IPS DF 6.9 (cell line): ENCODE measurements around the gene ACTR1B.

Source experiments
- DNase-seq: peaks from one replicate; pipeline ENCODE4 v3.0.0-alpha.2; 2013; ENCODE audit warnings: low read depth, low spot score
- H3K27ac ChIP-seq: one replicate; pipeline ENCODE4 v1.5.1; 2013; ENCODE audit warnings: low read length, control low read depth
- H3K27me3 ChIP-seq: 2 replicates; pipeline ENCODE4 v1.6.1; 2013; ENCODE audit warnings: mild to moderate bottlenecking, low read length; ENCODE audit not compliant: control insufficient read depth, insufficient read depth
- H3K36me3 ChIP-seq: 2 replicates; pipeline ENCODE4 v1.6.1; 2013; ENCODE audit warnings: low read length; ENCODE audit not compliant: control insufficient read depth, insufficient read depth
- H3K4me1 ChIP-seq: 2 replicates; pipeline ENCODE4 v1.6.1; 2013; ENCODE audit warnings: low read length; ENCODE audit not compliant: control insufficient read depth, insufficient read depth
- H3K4me3 ChIP-seq: 2 replicates; pipeline ENCODE4 v1.5.1; 2013; ENCODE audit warnings: mild to moderate bottlenecking, low read length
- H3K9me3 ChIP-seq: 2 replicates; pipeline ENCODE4 v1.6.1; 2013; ENCODE audit warnings: low read length, inconsistent platforms; ENCODE audit not compliant: control insufficient read depth, insufficient read depth
- WGBS: extraction: QIAGEN DNeasy Blood & Tissue Kit; methylation state at CpG from one replicate; pipeline ENCODE4 v1.1.7; 2013; ENCODE audit warnings: mixed read lengths, missing lambda C conversion rate; ENCODE audit not compliant: insufficient read length, insufficient coverage; 5-methylcytosine and 5-hydroxymethylcytosine counted together

ACTR1B gene

GRCh38 chr2:97703741-97704140, 39.9 kb upstream of the ACTR1B start:
- Histone ChIP-seq H3K36me3 (no peaks in the 10 kb centered on the region), H3K4me3 (no peak overlapping the region), H3K27ac (no peak overlapping the region), H3K9me3 (no peaks in the 10 kb centered on the region), H3K4me1 (no peaks in the 10 kb centered on the region), H3K27me3 (no peaks in the 10 kb centered on the region)
- DNase-seq: no peak
- no CpG with 5 or more reads among the region's 3 CpGs for WGBS

- Histone ChIP-seq H3K36me3 (no peaks in the 10 kb centered on the region), H3K27me3 (no peaks in the 10 kb centered on the region), H3K4me3 (no peak overlapping the region), H3K9me3 (no peaks in the 10 kb centered on the region), H3K27ac (no peak overlapping the region), H3K4me1 (no peaks in the 10 kb centered on the region)
- WGBS: no CpG with 5 or more reads among the region's 19 CpGs
- DNase-seq: no peak
Measured at GRCh38 chr2:97702731-97703470, 39.1 kb upstream of the ACTR1B start.

- Histone ChIP-seq H3K9me3 (no peaks in the 10 kb centered on the region), H3K27ac (no peak overlapping the region), H3K36me3 (no peaks in the 10 kb centered on the region), H3K27me3 (no peaks in the 10 kb centered on the region), H3K4me3 (no peak overlapping the region), H3K4me1 (no peaks in the 10 kb centered on the region)
- WGBS: no CpG with 5 or more reads among the region's 6 CpGs
- DNase-seq: no peak
Measured at GRCh38 chr2:97701851-97702465, 38.1 kb upstream of the ACTR1B start.

- Histone ChIP-seq H3K36me3 (no peaks in the 10 kb centered on the region), H3K4me1 (no peaks in the 10 kb centered on the region), H3K27ac (no peak overlapping the region), H3K4me3 (no peak overlapping the region), H3K9me3 (no peaks in the 10 kb centered on the region), H3K27me3 (no peaks in the 10 kb centered on the region)
- no CpG with 5 or more reads among the region's 13 CpGs for WGBS
- no peak for DNase-seq
Measured at GRCh38 chr2:97701186-97701585, 37.3 kb upstream of the ACTR1B start.

- DNase-seq: peak; percentile 64
Measured at GRCh38 chr2:97699765-97700444, 36.1 kb upstream of the ACTR1B start.

GRCh38 chr2:97698530-97698929, 34.7 kb upstream of the ACTR1B start:
- no peaks in the 10 kb centered on the region for H3K27me3 ChIP-seq
- H3K4me3 ChIP-seq: no peak overlapping the region
- DNase-seq: no peak
- no peaks in the 10 kb centered on the region for H3K36me3 ChIP-seq
- no peaks in the 10 kb centered on the region for H3K9me3 ChIP-seq
- H3K4me1 ChIP-seq: no peaks in the 10 kb centered on the region
- H3K27ac ChIP-seq: no peak overlapping the region
- WGBS: no CpG with 5 or more reads among the region's 4 CpGs

More at GRCh38 chr2:97699765-97700444, 36.1 kb upstream of the ACTR1B start:
- Histone ChIP-seq H3K36me3 (no peaks in the 10 kb centered on the region), H3K27ac (no peak overlapping the region), H3K4me1 (no peaks in the 10 kb centered on the region), H3K9me3 (no peaks in the 10 kb centered on the region), H3K4me3 (no peak overlapping the region), H3K27me3 (no peaks in the 10 kb centered on the region)
- no CpG with 5 or more reads among the region's 11 CpGs for WGBS

- Histone ChIP-seq H3K27me3 (no peaks in the 10 kb centered on the region), H3K4me3 (no peak overlapping the region), H3K27ac (no peak overlapping the region), H3K4me1 (no peaks in the 10 kb centered on the region), H3K36me3 (no peaks in the 10 kb centered on the region), H3K9me3 (no peaks in the 10 kb centered on the region)
- no CpG with 5 or more reads among the region's 14 CpGs for WGBS
- peak; percentile 57 for DNase-seq
Measured at GRCh38 chr2:97697252-97698235, 33.7 kb upstream of the ACTR1B start.

GRCh38 chr2:97695744-97696143, 31.9 kb upstream of the ACTR1B start:
- no peak for DNase-seq
- H3K27me3 ChIP-seq: no peaks in the 10 kb centered on the region
- peaks cover 2% of the 10 kb centered on the region; the same call in 1 of the 2 replicates for H3K4me1 ChIP-seq
- no peak overlapping the region for H3K27ac ChIP-seq
- no peaks in the 10 kb centered on the region for H3K9me3 ChIP-seq
- H3K4me3 ChIP-seq: no peak overlapping the region
- no peaks in the 10 kb centered on the region for H3K36me3 ChIP-seq
- WGBS: no CpG with 5 or more reads among the region's 5 CpGs

GRCh38 chr2:97693476-97693875, 29.6 kb upstream of the ACTR1B start:
- no peak overlapping the region for H3K27ac ChIP-seq
- no peaks in the 10 kb centered on the region for H3K36me3 ChIP-seq
- DNase-seq: no peak
- H3K9me3 ChIP-seq: no peaks in the 10 kb centered on the region
- no peak overlapping the region for H3K4me3 ChIP-seq
- no peaks in the 10 kb centered on the region for H3K27me3 ChIP-seq
- peaks cover 2% of the 10 kb centered on the region; the same call in 1 of the 2 replicates for H3K4me1 ChIP-seq

GRCh38 chr2:97691166-97691565, 27.3 kb upstream of the ACTR1B start:
- no CpG with 5 or more reads among the region's 6 CpGs for WGBS
- H3K4me3 ChIP-seq: no peak overlapping the region
- H3K27me3 ChIP-seq: no peaks in the 10 kb centered on the region
- peak; percentile 29 for DNase-seq
- no peak overlapping the region for H3K27ac ChIP-seq
- no peaks in the 10 kb centered on the region for H3K36me3 ChIP-seq
- H3K9me3 ChIP-seq: no peaks in the 10 kb centered on the region
- peaks cover 2% of the 10 kb centered on the region; the same call in 1 of the 2 replicates for H3K4me1 ChIP-seq
